WTC11 (cell line): ENCODE measurements around the gene CLCN4. TPM values are rescaled to one million over a fixed set of nuclear protein-coding genes. Genes with fewer than 3 reads are reported as not detected.

Source experiments
- ATAC-seq: fragments of 200-7000 bp; cut with Tn5 transposase; 2 replicates; pipeline ENCODE4 v1.10.0; 2021; ENCODE audit warnings: mild to moderate bottlenecking, moderate library complexity
- CTCF ChIA-PET: fragments of 300-600 bp; sonication (Branson Sonifier 250); formaldehyde crosslinking; loops from one replicate; lab custom pipeline; 2021; ENCODE audit warnings: antibody characterized with exemption; lab: Charles Lee
- POLR2A ChIA-PET: fragments of 350-600 bp; sonication (Branson Sonifier 250); formaldehyde crosslinking; loops from one replicate; lab custom pipeline; 2021; ENCODE audit warnings: antibody characterized with exemption; lab: Charles Lee
- DNase-seq: peaks from one replicate; pipeline ENCODE4 v3.0.0; 2021; ENCODE audit warnings: low spot score
- H3K27ac Mint-ChIP-seq: 2 replicates; pipeline ENCODE4 v1.8.0; 2021; ENCODE audit warnings: mixed read lengths
- H3K27me3 Mint-ChIP-seq: 2 replicates; pipeline ENCODE4 v1.8.0; 2021; ENCODE audit warnings: low read depth, mild to moderate bottlenecking, moderate library complexity, mixed read lengths
- H3K36me3 Mint-ChIP-seq: 2 replicates; pipeline ENCODE4 v1.8.0; 2021; ENCODE audit warnings: mixed read lengths
- H3K4me1 Mint-ChIP-seq: 2 replicates; pipeline ENCODE4 v1.8.0; 2022; ENCODE audit warnings: mixed read lengths
- H3K4me3 Mint-ChIP-seq: 2 replicates; pipeline ENCODE4 v1.8.0; 2021; ENCODE audit warnings: mild to moderate bottlenecking, moderate library complexity, mixed read lengths
- H3K9me3 Mint-ChIP-seq: 2 replicates; pipeline ENCODE4 v1.8.0; 2021; ENCODE audit warnings: mixed read lengths
- AR ChIP-seq: fragments of 250-450 bp; sonication (Bioruptor Pico); IDR thresholded peaks from 2 replicates; pipeline ENCODE4 v1.9.0; 2021; ENCODE audit warnings: mild to moderate bottlenecking
- E2F1 ChIP-seq: sonication (generic); formaldehyde crosslinking; IDR thresholded peaks from 2 replicates; pipeline ENCODE4 v1.8.0; 2022; ENCODE audit warnings: mild to moderate bottlenecking, missing genetic modification reagents
- E2F4 ChIP-seq: sonication (generic); formaldehyde crosslinking; IDR thresholded peaks from 2 replicates; pipeline ENCODE4 v1.8.1; 2022; ENCODE audit warnings: low read depth, mild to moderate bottlenecking, moderate library complexity, missing genetic modification reagents, borderline replicate concordance
- ELF4 ChIP-seq: sonication (generic); formaldehyde crosslinking; IDR thresholded peaks from 2 replicates; pipeline ENCODE4 v1.8.1; 2022; ENCODE audit warnings: low read depth, mild to moderate bottlenecking, moderate library complexity, missing genetic modification reagents
- ERG ChIP-seq: fragments of 250-450 bp; sonication (Bioruptor Pico); IDR thresholded peaks from 2 replicates; pipeline ENCODE4 v1.8.0; 2021; ENCODE audit warnings: mild to moderate bottlenecking
- FOXP1 ChIP-seq: sonication (generic); formaldehyde crosslinking; IDR thresholded peaks from 2 replicates; pipeline ENCODE4 v1.8.0; 2022; ENCODE audit warnings: missing genetic modification reagents, mild to moderate bottlenecking, moderate library complexity, borderline replicate concordance
- IRF1 ChIP-seq: sonication (generic); formaldehyde crosslinking; IDR thresholded peaks from 2 replicates; pipeline ENCODE4 v1.8.0; 2023; ENCODE audit warnings: missing genetic modification reagents
- NR2C2 ChIP-seq: sonication (generic); formaldehyde crosslinking; IDR thresholded peaks from 2 replicates; pipeline ENCODE4 v1.8.0; 2022; ENCODE audit warnings: mild to moderate bottlenecking, missing genetic modification reagents
- RELA ChIP-seq: sonication (generic); formaldehyde crosslinking; IDR thresholded peaks from 2 replicates; pipeline ENCODE4 v1.8.1; 2022; ENCODE audit warnings: missing genetic modification reagents, mild to moderate bottlenecking, borderline replicate concordance
- SMAD4 ChIP-seq: sonication (generic); formaldehyde crosslinking; IDR thresholded peaks from 2 replicates; pipeline ENCODE4 v1.8.0; 2022; ENCODE audit warnings: mild to moderate bottlenecking, missing genetic modification reagents
- STAT6 ChIP-seq: sonication (generic); formaldehyde crosslinking; conservative IDR thresholded peaks from 2 replicates; pipeline ENCODE4 v1.8.1; 2023; ENCODE audit warnings: mild to moderate bottlenecking, low read depth, missing genetic modification reagents, moderate library complexity
- USF2 ChIP-seq: sonication (generic); formaldehyde crosslinking; IDR thresholded peaks from 2 replicates; pipeline ENCODE4 v1.8.1; 2023; ENCODE audit warnings: mild to moderate bottlenecking, missing genetic modification reagents, moderate library complexity
- ZBTB21 ChIP-seq: sonication (generic); formaldehyde crosslinking; IDR thresholded peaks from 2 replicates; pipeline ENCODE4 v1.8.1; 2023; ENCODE audit warnings: mild to moderate bottlenecking, missing genetic modification reagents, borderline replicate concordance
- total RNA-seq: library from RNA; stranded (reverse); gene quantifications from 3 replicates; pipeline ENCODE4 v1.2.3, GENCODE V29; 2021

Gene CLCN4
- total RNA-seq, 1 experiment from 2014 or later: 8.9 TPM

GRCh38 chrX:10133980-10134676 is 22.6 kb upstream of the CLCN4 start:
- ATAC-seq (no peak), DNase-seq (no peak)
- ChIA-PET POLR2A (no interaction called here), CTCF (no interaction called here)
- Mint-ChIP-seq H3K27ac (peak overlapping the region; percentile 83; the same call in 1 of the 2 replicates), H3K36me3 (peaks cover 45% of the 10 kb centered on the region), H3K4me1 (peaks cover 21% of the 10 kb centered on the region), H3K9me3 (no peaks in the 10 kb centered on the region), H3K27me3 (no peaks in the 10 kb centered on the region), H3K4me3 (no peak overlapping the region)
- TF ChIP-seq IRF1 (CRISPR knock-in tag) (no peak), ELF4 (CRISPR knock-in tag) (no peak), SMAD4 (CRISPR knock-in tag) (no peak), AR (no peak), E2F1 (CRISPR knock-in tag) (no peak), USF2 (CRISPR knock-in tag) (no peak), FOXP1 (CRISPR knock-in tag) (no peak)

GRCh38 chrX:10134921-10135320 is 21.9 kb upstream of the CLCN4 start:
- Mint-ChIP-seq H3K4me1 (peaks cover 21% of the 10 kb centered on the region), H3K36me3 (peaks cover 43% of the 10 kb centered on the region)
- ATAC-seq: no peak

GRCh38 chrX:10135561-10136399 is 21.0 kb upstream of the CLCN4 start:
- Mint-ChIP-seq H3K4me3 (no peak overlapping the region), H3K27ac (no peak overlapping the region), H3K4me1 (peaks cover 18% of the 10 kb centered on the region), H3K27me3 (no peaks in the 10 kb centered on the region), H3K9me3 (no peaks in the 10 kb centered on the region), H3K36me3 (peaks cover 41% of the 10 kb centered on the region)
- no peak for DNase-seq
- ATAC-seq: no peak
- CTCF ChIA-PET: no interaction called here
- POLR2A ChIA-PET: interaction anchor here (0.5 kb wide), 1 partner anchor 1520 kb away, joined by 7 read pairs; no protein-coding TSS in a partner anchor
- TF ChIP-seq ERG (CRISPR knock-in tag) (no peak), E2F4 (CRISPR knock-in tag) (no peak), STAT6 (CRISPR knock-in tag) (no peak), NR2C2 (no peak), RELA (CRISPR knock-in tag) (no peak)

More at GRCh38 chrX:10134921-10135320, 21.9 kb upstream of the CLCN4 start:
- TF ChIP-seq ZBTB21 (no peak), RELA (CRISPR knock-in tag) (no peak)
- H3K27me3 Mint-ChIP-seq: no peaks in the 10 kb centered on the region
- H3K4me3 Mint-ChIP-seq: no peak overlapping the region
- POLR2A ChIA-PET: no interaction called here
- CTCF ChIA-PET: no interaction called here
- H3K9me3 Mint-ChIP-seq: no peaks in the 10 kb centered on the region
- no peak for DNase-seq
- H3K27ac Mint-ChIP-seq: no peak overlapping the region
